Sigmoid colon (tissue), 7 donors: ENCODE measurements around the gene TMCC2. TPM values are rescaled to one million over a fixed set of nuclear protein-coding genes. Genes with fewer than 3 reads are reported as not detected.
A peak's percentile ranks its signal among the peaks of the same experiment; 100 is the strongest.

Experiments
- DNase-seq: peaks from one replicate; pipeline ENCODE4 v3.0.0-alpha.2; 2019
- H3K27ac ChIP-seq, 4 donors: fragments of 200-600 bp; sonication (generic); one replicate each; pipeline ENCODE4 v1.5.1; 2016 to 2019; ENCODE audit warnings: mild to moderate bottlenecking in 1 of 4
- H3K27me3 ChIP-seq, 3 donors: fragments of 200-600 bp; sonication (generic); one replicate each; pipeline ENCODE4 v1.5.1; 2019; ENCODE audit warnings: mild to moderate bottlenecking in 1 of 3
- H3K36me3 ChIP-seq, 4 donors: fragments of 200-600 bp; sonication (generic); one replicate each; pipeline ENCODE4 v1.5.1; 2016 to 2019
- H3K4me1 ChIP-seq, 4 donors: fragments of 200-600 bp; sonication (generic); one replicate each; pipeline ENCODE4 v1.5.1; 2017 to 2019
- H3K4me3 ChIP-seq, 4 donors: fragments of 200-600 bp; sonication (generic); one replicate each; pipeline ENCODE4 v1.5.1; 2017 to 2019; ENCODE audit warnings: mild to moderate bottlenecking in 2 of 4, moderate library complexity in 1 of 4
- H3K9me3 ChIP-seq, 4 donors: fragments of 200-600 bp in 3 of 4; sonication (generic) in 3 of 4; one replicate each; pipeline versions ENCODE4 v1.5.1 to v1.6.1; 2013 to 2019
- CTCF ChIP-seq, 4 experiments: fragments of 450-650 bp in 3 of 4; fragments of 200-600 bp in 1 of 4; IDR thresholded peaks; one replicate each; pipeline ENCODE4 v1.5.1; 2016 to 2019; ENCODE audit warnings: antibody characterized with exemption in 4 of 4, mild to moderate bottlenecking in 3 of 4, moderate library complexity in 2 of 4
- EP300 ChIP-seq, 4 donors: sonication (generic); formaldehyde crosslinking; IDR thresholded peaks; one replicate each; pipeline ENCODE4 v1.6.1; 2017; ENCODE audit warnings: antibody characterized with exemption in 4 of 4
- POLR2A ChIP-seq, 2 donors: fragments of 450-650 bp; IDR thresholded peaks; one replicate each; pipeline ENCODE4 v1.6.1; 2016; ENCODE audit warnings: antibody characterized with exemption in 2 of 2, mild to moderate bottlenecking in 2 of 2, moderate library complexity in 2 of 2
- POLR2AphosphoS5 ChIP-seq, 4 donors: sonication (generic); formaldehyde crosslinking; IDR thresholded peaks; one replicate each; pipeline ENCODE4 v1.6.1; 2017; ENCODE audit warnings: antibody characterized with exemption in 4 of 4
- WGBS, 2 donors: extraction: QIAGEN DNeasy Blood & Tissue Kit; methylation state at CpG; one replicate each; pipeline ENCODE4 v1.1.7; 2013; 5-methylcytosine and 5-hydroxymethylcytosine counted together
- intact Hi-C: fragments of 100-400 bp; cut with DNase I; formaldehyde crosslinking; loops from one replicate; pipeline ENCODE4 v1.15.1; 2023
- polyA plus RNA-seq, 3 donors: library from polyadenylated mRNA; stranded (reverse); fragments of 200-250 nt; gene quantifications; one replicate each; pipeline ENCODE4 v1.2.3, GENCODE V29; 2013
- total RNA-seq, 4 donors: library from RNA; depleted of rRNA; stranded (reverse); fragments of >200 nt; gene quantifications; one replicate each; pipeline ENCODE4 v1.1.0, GENCODE V29; 2016
- donor health status: healthy with polysubstance abuse.
- donor health status: Bipolar disorder and iron deficiency.
- donor health status: healthy.

Gene TMCC2
- total and polyA plus RNA-seq, 7 donors: 1.1 to 6.4 (median 5.2) TPM; not detected in 2

GRCh38 chr1:205309741-205310140 is 82.0 kb downstream of the TMCC2 start:
- Histone ChIP-seq H3K27ac (no peak overlapping the region), H3K27me3 (no peaks in the 10 kb centered on the region)
- intact Hi-C loops: no loop called here

GRCh38 chr1:205310976-205311704 is 83.4 kb downstream of the TMCC2 start:
- Histone ChIP-seq H3K27ac (no peak overlapping the region), H3K4me3 (no peak overlapping the region), H3K27me3 (no peaks in the 10 kb centered on the region), H3K36me3 (peaks cover 0 to 26% (median 0%) of the 10 kb centered on the region in 4 donors), H3K9me3 (no peaks in the 10 kb centered on the region), H3K4me1 (peaks cover 0 to 14% (median 7%) of the 10 kb centered on the region in 4 donors)
- intact Hi-C loops: no loop called here
- TF ChIP-seq CTCF (IDR thresholded peaks at IDR 0.05) (no peak), POLR2AphosphoS5 (IDR thresholded peaks at IDR 0.05) (no peak), EP300 (IDR thresholded peaks at IDR 0.05) (no peak), POLR2A (IDR thresholded peaks at IDR 0.05) (no peak)
- no peak for DNase-seq
- 86 to 87% methylated on average over 8 of the region's 8 CpGs for WGBS, 2 donors

More at GRCh38 chr1:205309741-205310140, 82.0 kb downstream of the TMCC2 start:
- no peak for TF ChIP-seq EP300 (IDR thresholded peaks at IDR 0.05)
- TF ChIP-seq CTCF (IDR thresholded peaks at IDR 0.05): no peak
- no peak for TF ChIP-seq POLR2A (IDR thresholded peaks at IDR 0.05)
- no peak for TF ChIP-seq POLR2AphosphoS5 (IDR thresholded peaks at IDR 0.05)
- Histone ChIP-seq H3K36me3 (peaks cover 0 to 33% (median 0%) of the 10 kb centered on the region in 4 donors), H3K9me3 (no peaks in the 10 kb centered on the region), H3K4me3 (no peak overlapping the region), H3K4me1 (peaks cover 0 to 14% (median 7%) of the 10 kb centered on the region in 4 donors)
- DNase-seq: no peak
- 18 to 62% methylated on average over 1 of the region's 1 CpG for WGBS, 2 donors

GRCh38 chr1:205312866-205313562 is 85.3 kb downstream of the TMCC2 start:
- no peaks in the 10 kb centered on the region for H3K9me3 ChIP-seq
- no peak for DNase-seq
- H3K4me1 ChIP-seq: peaks cover 0 to 32% (median 20%) of the 10 kb centered on the region in 4 donors
- intact Hi-C loops: no loop called here
- no peaks in the 10 kb centered on the region for H3K27me3 ChIP-seq
- WGBS, 2 donors: 35 to 46% methylated on average over 10 of the region's 10 CpGs
- no peak overlapping the region for H3K4me3 ChIP-seq
- H3K36me3 ChIP-seq: peaks cover 0 to 11% (median 0%) of the 10 kb centered on the region in 4 donors
- TF ChIP-seq CTCF (IDR thresholded peaks at IDR 0.05) (no peak), EP300 (IDR thresholded peaks at IDR 0.05) (no peak), POLR2A (IDR thresholded peaks at IDR 0.05) (no peak), POLR2AphosphoS5 (IDR thresholded peaks at IDR 0.05) (no peak)
- peak overlapping the region; percentile 29 to 56 (median 49) for H3K27ac ChIP-seq

- Histone ChIP-seq H3K4me1 (peaks cover 0 to 39% (median 20%) of the 10 kb centered on the region in 4 donors), H3K27ac (peak overlapping the region; percentile 29 to 56 (median 49)), H3K4me3 (peak overlapping the region in 1 of 4 donors; percentile 30), H3K9me3 (no peaks in the 10 kb centered on the region), H3K36me3 (peaks cover 0 to 6% (median 0%) of the 10 kb centered on the region in 4 donors), H3K27me3 (no peaks in the 10 kb centered on the region)
- intact Hi-C loops: no loop called here
- TF ChIP-seq POLR2A (IDR thresholded peaks at IDR 0.05) (no peak), CTCF (IDR thresholded peaks at IDR 0.05) (no peak), EP300 (IDR thresholded peaks at IDR 0.05) (peak in 1 of 4 donors; percentile 20), POLR2AphosphoS5 (IDR thresholded peaks at IDR 0.05) (no peak)
- 6 to 15% methylated on average over 21 of the region's 21 CpGs for WGBS, 2 donors
- no peak for DNase-seq
Measured at GRCh38 chr1:205313563-205314308, 86.0 kb downstream of the TMCC2 start.
